M059J (cell line): ENCODE data around the gene CRAT. TPM values are rescaled to one million over a fixed set of nuclear protein-coding genes. Genes with fewer than 3 reads are reported as not detected.
"Not testable (repeated sequence)": the region's sequence is repeated elsewhere in the genome, so short reads cannot be mapped to it uniquely, and the experiment has no call there.

Source experiments
- DNase-seq: peaks from one replicate; pipeline ENCODE4 v3.0.0-alpha.2; 2012; ENCODE audit warnings: low read depth
- total RNA-seq: library from RNA; depleted of rRNA; stranded (reverse); fragments of >200 nt; shearing (Covaris generic); gene quantifications from 2 replicates; pipeline ENCODE4 v1.2.3, GENCODE V29; 2014

CRAT gene
- total RNA-seq, 1 experiment from 2014 or later, result 46.0 TPM

DNA sequence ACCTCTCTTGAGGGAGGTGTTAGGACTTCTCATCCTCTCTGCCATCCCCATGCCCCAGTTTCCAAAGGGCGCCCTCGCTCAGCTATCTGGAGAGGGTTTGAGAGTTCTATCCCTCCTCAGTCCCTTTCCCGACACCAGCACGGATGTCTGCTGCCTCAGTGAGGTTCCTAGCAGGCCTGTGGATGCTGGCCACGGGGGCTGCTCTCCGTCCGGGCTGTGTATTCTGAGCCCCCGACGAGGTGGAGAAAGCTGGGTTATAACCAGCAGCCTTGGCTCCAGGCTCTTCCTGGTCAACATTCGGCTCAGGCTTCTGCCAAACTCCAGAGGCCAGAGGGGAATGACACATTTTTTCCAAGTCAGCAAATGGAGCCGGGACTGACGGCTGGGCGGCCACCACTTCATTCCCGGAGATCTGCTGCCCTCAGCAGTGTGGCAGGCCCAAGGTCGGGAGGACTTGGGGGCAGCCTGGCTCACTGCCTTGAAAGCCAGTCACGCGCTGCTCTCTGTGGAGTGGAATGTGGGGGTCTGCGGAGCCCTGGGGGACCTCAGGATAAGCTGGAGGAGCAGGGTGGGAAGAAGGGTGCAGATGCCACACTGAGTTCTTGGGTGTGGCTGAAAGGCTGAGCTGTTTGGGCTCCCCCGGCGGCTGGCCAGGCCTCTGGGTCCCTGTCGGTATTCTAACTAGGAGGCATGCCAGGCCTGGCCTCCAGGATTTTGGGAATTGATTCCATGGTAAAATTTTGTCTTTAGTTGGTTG lies 28.1 kb upstream of the CRAT start:
- DNase-seq, result peak; percentile 85

DNA sequence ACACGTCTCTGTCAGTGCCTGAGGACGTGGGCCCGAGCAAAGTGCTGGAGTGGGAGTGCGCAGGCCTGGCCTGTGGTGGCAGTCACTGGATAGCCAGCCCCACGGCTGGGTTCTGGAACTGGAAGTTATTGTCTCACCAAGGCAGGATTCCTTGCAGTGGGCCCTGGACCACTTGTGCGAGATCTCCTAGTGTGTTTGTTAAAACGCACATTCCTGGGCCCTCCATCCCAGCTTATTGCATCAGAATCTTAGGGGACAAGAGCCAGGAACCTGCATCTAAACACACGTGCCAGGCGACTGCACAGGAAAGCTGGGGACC lies 27.5 kb upstream of the CRAT start:
- no peak for DNase-seq

DNA sequence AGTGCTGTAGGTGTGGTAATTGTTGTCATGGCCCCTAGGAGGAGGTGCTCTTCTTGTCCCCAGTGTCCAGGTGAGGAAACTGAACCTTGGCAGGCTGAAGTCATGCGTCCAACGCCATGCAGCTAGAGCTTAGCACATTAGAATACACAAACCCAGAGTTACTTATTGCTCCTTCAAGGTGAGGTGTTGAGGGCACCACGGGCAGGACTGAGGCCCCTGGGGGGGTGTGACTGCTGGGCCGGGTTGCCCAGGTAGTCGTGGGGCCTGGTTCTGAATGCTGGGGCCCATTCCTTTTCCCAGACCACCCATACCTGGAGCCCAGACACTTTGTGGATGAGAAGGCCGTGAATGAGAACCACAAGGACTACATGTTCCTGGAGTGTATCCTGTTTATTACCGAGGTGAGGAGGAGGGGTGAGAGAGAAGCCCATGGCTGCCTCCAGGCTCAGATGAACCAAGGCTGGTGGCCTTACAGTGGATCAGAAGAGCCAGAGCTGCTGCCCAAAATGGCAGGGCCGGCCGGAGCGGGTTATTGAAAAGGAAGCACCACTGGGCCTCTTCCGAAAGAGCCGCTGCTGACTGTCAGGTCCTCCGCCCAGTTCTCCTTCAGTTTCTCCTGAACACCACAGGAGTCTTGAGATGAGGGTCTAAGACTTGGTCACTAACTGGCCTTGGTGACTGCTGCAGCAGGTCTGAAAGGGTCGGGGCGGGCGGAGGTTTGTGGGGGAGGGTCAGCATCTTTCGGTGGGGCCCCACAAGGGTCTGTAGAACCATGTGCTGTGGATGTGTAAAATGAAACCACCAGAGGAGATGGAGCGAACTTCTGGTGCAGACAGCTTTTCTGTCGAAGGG lies 26.9 kb upstream of the CRAT start:
- no peak for DNase-seq

DNA sequence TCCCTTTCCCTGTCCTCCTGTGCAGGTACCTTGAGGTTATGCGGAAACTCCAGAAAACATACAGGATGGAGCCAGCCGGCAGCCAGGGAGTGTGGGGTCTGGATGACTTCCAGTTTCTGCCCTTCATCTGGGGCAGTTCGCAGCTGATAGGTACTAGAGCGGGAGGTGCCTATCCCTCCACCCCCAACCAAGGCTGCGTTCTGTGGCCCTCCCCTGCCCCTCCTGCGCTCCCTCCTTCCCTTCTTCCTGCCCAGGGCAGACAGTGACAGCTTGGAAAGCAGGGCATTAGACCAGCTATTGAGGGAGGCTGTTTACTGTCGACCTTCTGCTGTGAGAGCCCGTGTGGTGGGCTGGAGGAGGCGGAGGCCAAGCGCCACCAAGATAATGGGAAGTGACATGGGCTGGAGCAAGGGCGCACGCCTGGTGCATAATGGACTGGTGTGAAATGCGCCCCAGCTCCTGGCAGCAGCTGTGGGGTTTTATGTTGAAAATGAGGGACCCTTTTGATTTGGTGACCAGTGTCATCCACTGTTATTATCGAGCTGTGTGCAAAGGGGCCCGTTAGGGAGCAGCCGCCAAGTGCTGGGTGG lies 25.9 kb upstream of the CRAT start:
- DNase-seq, result no peak

- no peak for DNase-seq
These were observed 24.9 kb upstream of the CRAT start for GRCh38 chr9:129135476-129135875.

GRCh38 chr9:129133082-129133481 lies 22.5 kb upstream of the CRAT start:
- DNase-seq, result no peak

- DNase-seq, result peak; percentile 49
These were observed 20.9 kb upstream of the CRAT start for GRCh38 chr9:129131300-129132145.

DNA sequence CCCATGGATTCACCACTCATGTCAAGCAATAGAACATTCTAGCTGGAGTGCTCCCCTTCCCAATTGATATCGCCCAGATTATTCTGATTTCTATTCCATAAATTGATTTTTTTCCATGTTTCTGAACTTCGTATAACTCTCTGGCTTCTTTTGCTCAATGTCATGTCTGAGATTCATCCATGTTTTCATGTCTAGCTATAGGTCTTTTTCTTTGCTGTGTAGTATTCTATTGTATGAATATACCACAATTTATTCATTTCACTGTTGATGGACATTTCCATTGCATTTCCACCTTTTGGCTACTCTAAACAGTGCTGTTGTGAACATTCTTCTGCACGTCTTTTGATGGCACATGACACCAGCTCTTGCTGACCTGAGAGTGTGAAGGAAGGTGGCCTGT lies 20.2 kb upstream of the CRAT start:
- no peak for DNase-seq

GRCh38 chr9:129130271-129130670 lies 19.7 kb upstream of the CRAT start:
- DNase-seq, result not testable (repeated sequence)

- DNase-seq, result no peak
These were observed 18.1 kb upstream of the CRAT start for GRCh38 chr9:129128689-129129088.

DNA sequence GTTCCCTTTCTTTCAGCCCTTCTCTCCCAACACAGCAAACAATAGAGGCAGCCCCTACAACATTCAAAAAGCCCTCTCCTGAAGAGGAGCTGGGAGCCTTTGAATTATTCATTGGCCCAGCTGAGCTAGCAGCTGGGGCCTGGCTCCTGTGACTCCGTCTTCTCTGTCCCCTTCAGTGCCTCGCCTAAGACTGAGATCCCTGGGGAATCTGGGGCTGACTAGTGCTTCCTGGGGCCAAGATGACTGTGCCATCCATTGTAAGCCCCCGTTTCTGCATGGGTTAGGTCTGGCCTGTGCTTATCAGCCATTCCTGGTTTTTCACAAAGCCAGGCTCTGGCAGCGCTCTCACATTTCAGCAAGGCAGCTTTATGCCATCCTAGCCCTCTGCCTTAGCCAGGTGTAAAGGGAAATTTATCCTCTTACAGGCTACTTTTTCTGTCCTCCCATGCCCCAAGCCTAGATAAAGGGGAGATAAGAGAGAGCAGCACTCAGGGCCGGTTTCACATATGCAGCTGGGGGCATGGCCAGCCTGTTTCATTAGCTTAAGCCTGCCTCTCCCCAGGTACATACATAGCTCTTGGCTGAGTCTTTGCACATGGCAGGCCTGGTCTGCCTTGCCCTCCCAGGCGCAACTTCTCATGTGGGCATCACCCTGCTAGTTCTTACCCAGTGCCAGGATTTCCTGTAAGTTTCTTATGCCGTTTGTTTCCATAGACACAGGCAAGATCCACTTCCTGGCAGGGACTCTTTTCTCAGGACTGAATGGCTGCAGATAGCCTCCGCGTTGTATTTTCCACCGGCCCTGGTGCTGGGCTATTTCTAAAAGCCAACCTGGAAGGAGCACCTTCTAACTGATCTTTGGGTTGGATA lies 16.4 kb upstream of the CRAT start:
- no peak for DNase-seq

GRCh38 chr9:129125478-129125877 lies 14.9 kb upstream of the CRAT start:
- peak; percentile 88 for DNase-seq

GRCh38 chr9:129124506-129125069 lies 14.0 kb upstream of the CRAT start:
- no peak for DNase-seq

DNA sequence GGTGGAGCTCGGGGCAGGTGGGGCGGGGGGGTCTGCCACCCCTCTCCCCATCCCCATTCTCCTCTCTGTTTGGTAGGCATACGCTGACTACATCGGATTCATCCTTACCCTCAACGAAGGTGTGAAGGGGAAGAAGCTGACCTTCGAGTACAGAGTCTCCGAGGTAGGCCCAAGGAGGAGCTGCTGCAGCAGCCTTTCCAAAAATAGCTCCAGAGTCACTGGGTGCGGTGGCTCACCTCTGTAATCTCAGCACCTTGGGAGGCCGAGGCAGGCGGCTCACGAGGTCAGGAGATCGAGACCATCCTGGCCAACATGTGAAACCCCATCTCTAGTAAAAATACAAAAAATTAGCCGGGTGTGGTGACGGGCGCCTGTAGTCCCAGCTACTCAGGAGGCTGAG lies 12.4 kb upstream of the CRAT start:
- not testable (repeated sequence) for DNase-seq

GRCh38 chr9:129122133-129122532 lies 11.5 kb upstream of the CRAT start:
- no peak for DNase-seq

GRCh38 chr9:129121483-129121882 lies 10.9 kb upstream of the CRAT start:
- peak; percentile 59 for DNase-seq

- DNase-seq, result no peak
These were observed 8.2 kb upstream of the CRAT start for GRCh38 chr9:129118799-129119198.

DNA sequence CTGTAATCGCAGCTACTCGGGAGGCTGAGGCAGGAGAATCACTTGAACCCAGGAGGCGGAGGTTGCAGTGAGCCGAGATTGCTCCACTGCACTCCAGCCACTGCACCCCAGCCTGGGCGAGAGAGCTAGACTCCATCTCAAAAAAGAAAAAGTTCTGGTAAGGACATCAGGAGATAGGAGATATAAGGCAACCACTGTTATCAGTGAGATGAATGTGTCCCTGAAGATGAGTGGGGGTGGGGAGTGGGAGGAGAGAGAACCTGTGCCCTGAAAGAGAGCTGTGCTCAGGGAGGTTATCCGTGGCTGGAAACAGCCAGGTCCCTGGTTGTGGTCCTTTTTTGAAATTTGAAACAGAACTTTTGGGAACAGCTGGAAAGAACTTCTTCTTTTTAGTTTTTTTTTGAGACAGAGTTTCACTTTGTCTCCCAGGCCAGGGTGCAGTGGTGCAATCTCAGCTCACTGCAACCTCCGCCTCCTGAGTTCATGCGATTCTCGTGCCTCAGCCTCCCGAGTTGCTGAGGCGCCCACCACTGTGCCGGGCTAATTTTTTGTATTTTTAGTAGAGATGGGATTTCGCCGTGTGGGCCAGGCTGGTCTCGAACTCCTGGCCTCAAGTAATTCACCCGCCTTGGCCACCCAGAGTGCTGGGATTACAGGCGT lies 3.2 kb upstream of the CRAT start:
- DNase-seq, result no peak

DNA sequence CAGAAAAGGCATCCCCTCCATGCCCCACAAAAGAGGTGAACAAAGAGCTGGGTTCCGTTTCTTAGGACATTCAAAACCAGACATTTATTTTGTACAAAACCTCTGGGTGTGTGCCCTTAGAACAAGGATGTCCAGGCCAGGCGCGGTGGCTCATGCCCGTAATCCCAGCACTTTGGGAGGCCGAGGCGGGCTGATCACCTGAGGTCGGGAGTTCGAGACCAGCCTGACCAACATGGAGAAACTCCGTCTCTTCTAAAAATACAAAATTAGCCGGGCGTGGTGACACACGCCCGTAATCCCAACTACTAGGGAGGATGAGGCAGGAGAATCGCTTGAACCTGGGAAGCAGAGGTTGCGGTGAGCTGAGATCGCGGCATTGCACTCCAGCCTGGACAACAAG lies 1.9 kb upstream of the CRAT start:
- not testable (repeated sequence) for DNase-seq

GRCh38 chr9:129111528-129112151 lies 1.0 kb upstream of the CRAT start:
- DNase-seq, result peak; percentile 55
